Hepatocyte (in vitro differentiated cells): Measurements from ENCODE around the gene VENTX.
"Not testable (repeated sequence)": the region's sequence is repeated elsewhere in the genome, so short reads cannot be mapped to it uniquely, and the experiment has no call there.

Source experiments
- EZH2 ChIP-seq: fragments of 200-600 bp; sonication (generic); IDR thresholded peaks from 2 replicates; pipeline ENCODE4 v1.6.1; 2016; ENCODE audit warnings: antibody characterized with exemption, mild to moderate bottlenecking, borderline replicate concordance
- EZH2phosphoT487 ChIP-seq: fragments of 200-600 bp; sonication (generic); IDR thresholded peaks from one replicate; pipeline ENCODE4 v1.6.1; 2018; ENCODE audit warnings: antibody characterized with exemption, mild to moderate bottlenecking, low read depth, moderate library complexity; ENCODE audit not compliant: unreplicated experiment, severe bottlenecking
- TF ChIP-seq, protein P1 (sequence below): fragments of 200-600 bp; sonication (generic); IDR thresholded peaks from 2 replicates; pipeline ENCODE4 v1.5.1; 2016; ENCODE audit warnings: antibody characterized with exemption, mild to moderate bottlenecking; ENCODE audit not compliant: poor library complexity

DNA sequence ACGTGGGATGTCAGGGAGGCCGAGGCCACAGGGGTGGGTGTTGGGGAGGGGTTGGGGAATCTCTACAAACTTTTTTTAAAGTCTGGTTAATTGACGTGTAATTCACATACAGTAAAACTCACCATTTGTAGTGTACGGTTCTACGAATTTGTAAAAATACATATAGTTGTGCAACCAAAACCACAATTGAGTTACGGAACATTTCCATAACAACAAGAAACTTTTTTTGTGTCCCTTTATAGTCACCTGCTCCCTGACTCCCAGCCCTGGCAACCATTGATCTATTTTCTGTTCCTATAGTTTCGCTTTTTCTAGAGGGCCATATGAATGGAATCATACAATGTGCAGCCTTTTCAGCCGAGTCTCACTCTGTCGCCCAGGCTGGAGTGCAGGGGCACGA is 2.9 kb upstream of the VENTX start:
- TF ChIP-seq, protein P1, sequence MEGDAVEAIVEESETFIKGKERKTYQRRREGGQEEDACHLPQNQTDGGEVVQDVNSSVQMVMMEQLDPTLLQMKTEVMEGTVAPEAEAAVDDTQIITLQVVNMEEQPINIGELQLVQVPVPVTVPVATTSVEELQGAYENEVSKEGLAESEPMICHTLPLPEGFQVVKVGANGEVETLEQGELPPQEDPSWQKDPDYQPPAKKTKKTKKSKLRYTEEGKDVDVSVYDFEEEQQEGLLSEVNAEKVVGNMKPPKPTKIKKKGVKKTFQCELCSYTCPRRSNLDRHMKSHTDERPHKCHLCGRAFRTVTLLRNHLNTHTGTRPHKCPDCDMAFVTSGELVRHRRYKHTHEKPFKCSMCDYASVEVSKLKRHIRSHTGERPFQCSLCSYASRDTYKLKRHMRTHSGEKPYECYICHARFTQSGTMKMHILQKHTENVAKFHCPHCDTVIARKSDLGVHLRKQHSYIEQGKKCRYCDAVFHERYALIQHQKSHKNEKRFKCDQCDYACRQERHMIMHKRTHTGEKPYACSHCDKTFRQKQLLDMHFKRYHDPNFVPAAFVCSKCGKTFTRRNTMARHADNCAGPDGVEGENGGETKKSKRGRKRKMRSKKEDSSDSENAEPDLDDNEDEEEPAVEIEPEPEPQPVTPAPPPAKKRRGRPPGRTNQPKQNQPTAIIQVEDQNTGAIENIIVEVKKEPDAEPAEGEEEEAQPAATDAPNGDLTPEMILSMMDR: not testable (repeated sequence)
- TF ChIP-seq EZH2phosphoT487, EZH2: not testable (repeated sequence)
